T-helper 1 cell treated with Interleukin-12 subunit alpha and Interleukin-12 subunit beta and Interleukin-4 antibody, amounts not matched to agents 30 ng/mL and 1 ng/mL, for 36 hours (primary cell): ENCODE data around the gene MTMR3. TPM values are rescaled to one million over a fixed set of nuclear protein-coding genes. Genes with fewer than 3 reads are reported as not detected.
"Not testable (repeated sequence)": the region's sequence is repeated elsewhere in the genome, so short reads cannot be mapped to it uniquely, and the experiment has no call there.

ENCODE experiments used
- intact Hi-C: fragments of 100-400 bp; cut with micrococcal nuclease; formaldehyde crosslinking; loops from one replicate; pipeline ENCODE4 v1.15.1; 2024
- total RNA-seq: library from RNA; stranded (reverse); gene quantifications from 2 replicates; pipeline ENCODE4 v1.2.3, GENCODE V29; 2022

Gene MTMR3
- total RNA-seq, 1 donor from 2014 or later = 33.8 TPM

- intact Hi-C loops = no loop called here
These were observed 73.7 kb downstream of the MTMR3 start for GRCh38 chr22:29956680-29957079.

- intact Hi-C loops = no loop called here
These were observed 75.2 kb downstream of the MTMR3 start for GRCh38 chr22:29958170-29958569.

GRCh38 chr22:29964776-29965175, 81.8 kb downstream of the MTMR3 start:
- intact Hi-C loops = no loop called here

GRCh38 chr22:29967461-29967860, 84.5 kb downstream of the MTMR3 start:
- intact Hi-C loops = no loop called here

- intact Hi-C loops = no loop called here
These were observed 88.6 kb downstream of the MTMR3 start for GRCh38 chr22:29971607-29972006.

GRCh38 chr22:29972121-29972520, 89.1 kb downstream of the MTMR3 start:
- intact Hi-C loops = no loop called here

GRCh38 chr22:29973269-29973668, 90.3 kb downstream of the MTMR3 start:
- intact Hi-C loops = no loop called here

- intact Hi-C loops = not testable (repeated sequence)
These were observed 90.7 kb downstream of the MTMR3 start for GRCh38 chr22:29973680-29974079.

GRCh38 chr22:29975494-29975893, 92.5 kb downstream of the MTMR3 start:
- intact Hi-C loops = no loop called here

- intact Hi-C loops = no loop called here
These were observed 94.1 kb downstream of the MTMR3 start for GRCh38 chr22:29977107-29977506.

GRCh38 chr22:29979777-29980321, 96.9 kb downstream of the MTMR3 start:
- intact Hi-C loops = no loop called here

- intact Hi-C loops = no loop called here
These were observed 100.4 kb downstream of the MTMR3 start for GRCh38 chr22:29983296-29983917.

- intact Hi-C loops = no loop called here
These were observed 102.9 kb downstream of the MTMR3 start for GRCh38 chr22:29985912-29986311.

- intact Hi-C loops = no loop called here
These were observed 104.2 kb downstream of the MTMR3 start for GRCh38 chr22:29987137-29987536.

- intact Hi-C loops = no loop called here
These were observed 105.7 kb downstream of the MTMR3 start for GRCh38 chr22:29988719-29989118.

- intact Hi-C loops = no loop called here
These were observed 106.5 kb downstream of the MTMR3 start for GRCh38 chr22:29989446-29989845.

- intact Hi-C loops = no loop called here
These were observed 109.6 kb downstream of the MTMR3 start for GRCh38 chr22:29992341-29993275.

- intact Hi-C loops = no loop called here
These were observed 111.2 kb downstream of the MTMR3 start for GRCh38 chr22:29994027-29994715.

GRCh38 chr22:29994943-29995342, 112.0 kb downstream of the MTMR3 start:
- intact Hi-C loops = no loop called here

GRCh38 chr22:29997107-29997506, 114.1 kb downstream of the MTMR3 start:
- intact Hi-C loops = no loop called here

GRCh38 chr22:29997516-29997915, 114.5 kb downstream of the MTMR3 start:
- intact Hi-C loops = no loop called here
